Measurements from ENCODE around the gene LRRC14B.

- TF ChIP-seq POLR2A (IDR thresholded peaks at IDR 0.05) (no peak), EP300 (IDR thresholded peaks at IDR 0.05) (no peak)
- TF ChIP-seq, protein P1, sequence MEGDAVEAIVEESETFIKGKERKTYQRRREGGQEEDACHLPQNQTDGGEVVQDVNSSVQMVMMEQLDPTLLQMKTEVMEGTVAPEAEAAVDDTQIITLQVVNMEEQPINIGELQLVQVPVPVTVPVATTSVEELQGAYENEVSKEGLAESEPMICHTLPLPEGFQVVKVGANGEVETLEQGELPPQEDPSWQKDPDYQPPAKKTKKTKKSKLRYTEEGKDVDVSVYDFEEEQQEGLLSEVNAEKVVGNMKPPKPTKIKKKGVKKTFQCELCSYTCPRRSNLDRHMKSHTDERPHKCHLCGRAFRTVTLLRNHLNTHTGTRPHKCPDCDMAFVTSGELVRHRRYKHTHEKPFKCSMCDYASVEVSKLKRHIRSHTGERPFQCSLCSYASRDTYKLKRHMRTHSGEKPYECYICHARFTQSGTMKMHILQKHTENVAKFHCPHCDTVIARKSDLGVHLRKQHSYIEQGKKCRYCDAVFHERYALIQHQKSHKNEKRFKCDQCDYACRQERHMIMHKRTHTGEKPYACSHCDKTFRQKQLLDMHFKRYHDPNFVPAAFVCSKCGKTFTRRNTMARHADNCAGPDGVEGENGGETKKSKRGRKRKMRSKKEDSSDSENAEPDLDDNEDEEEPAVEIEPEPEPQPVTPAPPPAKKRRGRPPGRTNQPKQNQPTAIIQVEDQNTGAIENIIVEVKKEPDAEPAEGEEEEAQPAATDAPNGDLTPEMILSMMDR (IDR thresholded peaks at IDR 0.05), result no peak
These were observed 34.8 kb upstream of the LRRC14B start for GRCh38 chr5:156411-157072.

All from gastroesophageal sphincter (tissue), 3 donors.